Measurements from ENCODE around the gene NDUFB5. TPM values are rescaled to one million over a fixed set of nuclear protein-coding genes. Genes with fewer than 3 reads are reported as not detected.

NDUFB5 gene
- total RNA-seq, 1 donor, result 55.2 TPM

Other genes starting within 250 kb of the NDUFB5 start
- 22.6 TPM for gene GNB4, start 153.3 kb upstream of the NDUFB5 start, total RNA-seq
- gene ACTL6A, start 41.9 kb upstream of the NDUFB5 start, total RNA-seq, result 15.0 TPM
- 16.9 TPM for gene MRPL47, start 156 bp upstream of the NDUFB5 start, total RNA-seq
- 2.9 TPM for gene USP13, start 48.2 kb downstream of the NDUFB5 start, total RNA-seq

All from mononuclear cell (primary cell).